BE2C (cell line): ENCODE data around the gene PSMF1.

ENCODE experiments used
- DNase-seq: peaks from one replicate; pipeline ENCODE4 v3.0.0-alpha.2; 2020
- H3K27me3 ChIP-seq: fragments of 250-450 bp; sonication (Bioruptor Pico); 2 replicates; pipeline ENCODE4 v1.5.1; 2020; ENCODE audit warnings: mild to moderate bottlenecking
- H3K36me3 ChIP-seq: fragments of 250-450 bp; sonication (Bioruptor Pico); 2 replicates; pipeline ENCODE4 v1.5.1; 2020; ENCODE audit warnings: mild to moderate bottlenecking
- H3K4me1 ChIP-seq: fragments of 250-450 bp; sonication (Bioruptor Pico); 2 replicates; pipeline ENCODE4 v1.5.1; 2020
- H3K4me3 ChIP-seq: 2 replicates; pipeline ENCODE4 v1.5.1; 2011; ENCODE audit warnings: low read depth, low read length
- H3K9me3 ChIP-seq: fragments of 250-450 bp; sonication (Bioruptor Pico); 2 replicates; pipeline ENCODE4 v1.5.1; 2020
- TF ChIP-seq, protein P1 (sequence below): IDR thresholded peaks from 2 replicates; pipeline ENCODE4 v1.5.1; 2012; ENCODE audit warnings: mild to moderate bottlenecking, low read depth, low read length

PSMF1 gene

DNA sequence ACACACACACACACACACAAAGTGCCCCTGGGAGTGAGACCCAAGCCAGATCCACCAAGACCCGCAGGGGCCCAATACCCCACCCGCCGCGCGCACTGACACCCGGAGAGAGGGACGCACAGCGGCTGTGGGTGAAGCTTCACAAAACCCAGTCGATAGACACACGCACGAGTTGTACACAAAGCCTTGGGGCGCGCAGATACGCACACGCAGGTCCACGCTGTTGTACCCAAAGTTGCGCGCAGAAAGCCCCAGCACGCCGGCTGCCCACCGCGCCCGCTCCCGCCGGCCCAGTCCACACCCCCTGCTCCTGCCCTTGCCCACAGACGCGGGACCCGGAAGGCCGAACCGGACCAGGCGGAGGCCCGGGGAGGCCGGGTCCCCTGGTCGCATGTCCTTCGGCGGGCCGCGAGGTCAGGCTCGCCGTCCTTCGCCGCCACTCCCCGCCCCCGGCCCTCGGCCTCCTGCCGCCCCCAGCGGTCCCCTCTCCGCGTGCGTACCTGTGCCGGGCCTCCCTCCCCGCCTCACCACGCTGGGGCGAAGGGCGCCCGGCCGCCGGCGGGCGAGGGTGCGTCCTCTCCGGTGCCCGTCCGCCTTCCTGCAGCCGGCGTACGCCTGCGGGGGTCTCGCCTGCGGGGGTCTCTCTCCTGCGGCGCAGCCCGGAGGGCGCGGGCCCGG lies 66.4 kb downstream of the PSMF1 start, which contains the start of gene TMEM74B:
Gene TMEM74B (minus strand): TSS at position 344 of the 678 bp plus-strand sequence. CDS start 1,180 bp downstream, outside the sequence.
- H3K27me3 ChIP-seq = peaks cover 21% of the 10 kb centered on the region
- TF ChIP-seq, protein P1, sequence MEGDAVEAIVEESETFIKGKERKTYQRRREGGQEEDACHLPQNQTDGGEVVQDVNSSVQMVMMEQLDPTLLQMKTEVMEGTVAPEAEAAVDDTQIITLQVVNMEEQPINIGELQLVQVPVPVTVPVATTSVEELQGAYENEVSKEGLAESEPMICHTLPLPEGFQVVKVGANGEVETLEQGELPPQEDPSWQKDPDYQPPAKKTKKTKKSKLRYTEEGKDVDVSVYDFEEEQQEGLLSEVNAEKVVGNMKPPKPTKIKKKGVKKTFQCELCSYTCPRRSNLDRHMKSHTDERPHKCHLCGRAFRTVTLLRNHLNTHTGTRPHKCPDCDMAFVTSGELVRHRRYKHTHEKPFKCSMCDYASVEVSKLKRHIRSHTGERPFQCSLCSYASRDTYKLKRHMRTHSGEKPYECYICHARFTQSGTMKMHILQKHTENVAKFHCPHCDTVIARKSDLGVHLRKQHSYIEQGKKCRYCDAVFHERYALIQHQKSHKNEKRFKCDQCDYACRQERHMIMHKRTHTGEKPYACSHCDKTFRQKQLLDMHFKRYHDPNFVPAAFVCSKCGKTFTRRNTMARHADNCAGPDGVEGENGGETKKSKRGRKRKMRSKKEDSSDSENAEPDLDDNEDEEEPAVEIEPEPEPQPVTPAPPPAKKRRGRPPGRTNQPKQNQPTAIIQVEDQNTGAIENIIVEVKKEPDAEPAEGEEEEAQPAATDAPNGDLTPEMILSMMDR = no peak
- no peaks in the 10 kb centered on the region for H3K36me3 ChIP-seq
- H3K4me3 ChIP-seq = no peak within 1 kb of the TSS
- DNase-seq = no peak
- H3K4me1 ChIP-seq = no peaks in the 10 kb centered on the region
- no peaks in the 10 kb centered on the region for H3K9me3 ChIP-seq

DNA sequence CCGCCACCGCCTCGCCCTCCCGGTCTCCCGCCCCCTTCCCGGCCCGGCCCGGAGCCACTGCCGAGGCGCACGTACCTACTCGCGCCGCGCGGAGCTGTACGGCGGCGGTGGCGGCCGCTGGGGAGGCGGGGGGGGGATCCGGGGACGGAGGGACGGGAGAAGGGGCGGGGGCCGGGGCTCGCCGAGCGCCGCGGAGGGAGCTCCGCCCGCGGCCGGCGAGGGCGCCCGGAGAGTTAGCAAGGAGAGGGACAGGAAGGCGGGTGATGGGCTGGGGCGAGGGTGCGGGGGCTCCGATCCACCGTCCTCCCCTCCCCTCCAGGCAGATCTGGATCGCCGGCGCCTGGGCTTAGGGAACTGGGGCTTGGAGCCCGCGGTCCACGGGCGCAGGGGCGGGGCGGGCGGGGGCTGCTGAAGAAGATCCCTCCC lies 66.9 kb downstream of the PSMF1 start:
- Histone ChIP-seq H3K4me3 (no peak overlapping the region), H3K9me3 (no peaks in the 10 kb centered on the region), H3K4me1 (no peaks in the 10 kb centered on the region), H3K36me3 (no peaks in the 10 kb centered on the region), H3K27me3 (peaks cover 21% of the 10 kb centered on the region)
- TF ChIP-seq, protein P1 = no peak
- DNase-seq = no peak

DNA sequence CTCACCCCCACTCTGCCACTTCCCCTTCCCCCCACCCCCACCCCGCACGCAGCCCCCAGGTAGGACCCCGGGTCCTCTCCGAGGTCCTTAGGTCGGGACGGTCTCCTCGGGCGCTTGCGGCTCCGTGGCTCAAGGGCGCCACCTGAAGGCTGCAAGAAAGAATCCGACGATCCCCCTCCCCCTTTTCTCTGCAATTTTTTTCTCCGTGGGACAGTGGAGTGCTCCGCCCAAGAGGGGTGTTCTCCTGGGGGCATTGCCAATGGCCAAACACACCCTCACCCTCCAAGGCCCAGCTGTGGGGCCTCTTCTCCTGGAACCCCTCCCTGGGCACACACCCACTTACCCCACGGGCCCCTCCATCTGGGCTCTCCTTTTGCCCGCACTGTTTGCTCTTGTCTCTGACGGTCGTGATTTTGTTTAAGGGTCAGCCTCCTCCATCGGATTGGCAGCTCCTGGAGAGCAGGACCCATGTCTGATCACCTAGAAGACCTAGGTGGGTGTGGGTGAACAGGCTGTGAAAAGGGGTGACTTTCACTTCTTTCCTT lies 67.5 kb downstream of the PSMF1 start:
- peak; percentile 40 for DNase-seq
- no peaks in the 10 kb centered on the region for H3K9me3 ChIP-seq
- H3K27me3 ChIP-seq = peaks cover 21% of the 10 kb centered on the region
- H3K4me3 ChIP-seq = no peak overlapping the region
- H3K4me1 ChIP-seq = no peaks in the 10 kb centered on the region
- no peaks in the 10 kb centered on the region for H3K36me3 ChIP-seq
- TF ChIP-seq, protein P1 = peak; percentile 45

DNA sequence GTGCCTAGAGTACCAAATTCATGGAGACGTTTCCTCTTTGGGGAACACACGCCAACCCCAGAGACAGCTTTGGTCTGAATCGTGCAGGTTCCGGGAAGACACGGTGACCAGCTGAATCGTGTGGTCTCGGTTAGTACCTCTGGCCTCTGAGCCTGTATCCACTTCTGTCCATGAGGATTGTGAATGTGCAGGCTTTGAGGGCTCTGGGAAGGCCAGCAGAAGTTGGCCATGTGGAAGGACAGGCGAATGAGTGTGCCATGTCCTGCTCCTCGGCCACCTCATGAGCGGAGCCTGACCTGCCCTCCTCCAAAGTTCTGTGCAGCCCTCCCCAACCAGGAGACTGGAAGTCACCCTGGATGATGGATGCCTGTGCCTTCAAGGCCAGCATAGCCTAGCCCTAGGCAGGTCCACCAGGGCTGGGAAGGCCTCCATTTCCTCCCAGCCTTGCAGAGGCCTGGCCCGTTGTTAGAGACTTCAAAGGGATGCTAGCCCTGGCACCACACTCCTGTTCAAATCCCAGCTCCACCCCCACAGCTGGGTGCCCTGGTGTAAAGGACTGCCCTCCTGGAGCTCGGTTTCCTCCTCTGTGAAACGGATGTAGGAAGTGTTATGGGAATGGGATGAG lies 68.1 kb downstream of the PSMF1 start:
- Histone ChIP-seq H3K9me3 (no peaks in the 10 kb centered on the region), H3K27me3 (peaks cover 21% of the 10 kb centered on the region), H3K4me1 (no peaks in the 10 kb centered on the region), H3K36me3 (no peaks in the 10 kb centered on the region), H3K4me3 (no peak overlapping the region)
- TF ChIP-seq, protein P1 = no peak
- DNase-seq = no peak

DNA sequence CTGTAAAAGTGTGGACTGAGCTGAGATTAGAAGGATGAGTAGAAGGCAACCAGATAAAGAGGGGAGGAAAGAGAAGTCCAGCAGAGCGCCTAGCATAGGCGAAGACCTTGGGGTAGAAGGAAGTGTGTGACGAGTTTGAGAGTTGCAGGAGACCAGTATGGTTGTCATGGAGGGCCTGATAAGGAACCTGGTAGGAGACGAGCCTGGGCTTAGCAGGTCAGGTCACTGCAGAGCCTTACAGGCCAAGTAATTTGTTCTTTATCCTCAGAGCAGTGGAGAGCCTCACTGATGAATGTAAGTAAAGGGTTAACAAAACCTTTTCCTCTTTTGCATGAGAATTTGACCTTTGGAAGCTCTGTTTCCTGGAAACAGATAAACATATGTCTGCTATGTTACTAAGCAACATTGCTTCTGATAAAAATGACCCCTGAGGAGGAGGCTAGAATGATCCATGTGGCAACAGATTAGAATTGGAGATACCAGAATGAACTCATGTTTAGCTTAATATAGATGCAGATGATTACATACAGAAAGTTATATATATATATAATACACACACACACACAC lies 69.3 kb downstream of the PSMF1 start:
- Histone ChIP-seq H3K9me3 (no peaks in the 10 kb centered on the region), H3K4me1 (no peaks in the 10 kb centered on the region), H3K27me3 (peaks cover 21% of the 10 kb centered on the region), H3K36me3 (no peaks in the 10 kb centered on the region), H3K4me3 (no peak overlapping the region)
- TF ChIP-seq, protein P1 = no peak
- no peak for DNase-seq

DNA sequence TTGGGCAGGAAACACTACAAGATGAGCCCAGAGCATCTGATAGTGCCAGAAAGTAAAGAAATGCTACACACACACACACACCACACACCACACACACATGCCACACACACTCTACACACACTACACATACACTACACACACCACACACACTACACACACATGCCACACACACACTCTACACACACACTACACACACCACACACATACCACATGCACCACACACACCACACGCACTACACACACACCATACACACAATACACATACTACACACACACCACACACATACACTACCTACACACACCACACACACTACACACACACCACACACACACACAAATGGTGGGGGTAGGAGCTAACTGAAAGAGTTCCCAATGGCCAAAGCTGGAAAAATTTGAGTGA lies 69.9 kb downstream of the PSMF1 start:
- Histone ChIP-seq H3K4me3 (no peak overlapping the region), H3K27me3 (peaks cover 16% of the 10 kb centered on the region), H3K36me3 (no peaks in the 10 kb centered on the region), H3K9me3 (no peaks in the 10 kb centered on the region), H3K4me1 (no peaks in the 10 kb centered on the region)
- DNase-seq = no peak
- TF ChIP-seq, protein P1 = no peak
